ENCODE measurements around the gene VAV3.

The VAV3 gene

DNA sequence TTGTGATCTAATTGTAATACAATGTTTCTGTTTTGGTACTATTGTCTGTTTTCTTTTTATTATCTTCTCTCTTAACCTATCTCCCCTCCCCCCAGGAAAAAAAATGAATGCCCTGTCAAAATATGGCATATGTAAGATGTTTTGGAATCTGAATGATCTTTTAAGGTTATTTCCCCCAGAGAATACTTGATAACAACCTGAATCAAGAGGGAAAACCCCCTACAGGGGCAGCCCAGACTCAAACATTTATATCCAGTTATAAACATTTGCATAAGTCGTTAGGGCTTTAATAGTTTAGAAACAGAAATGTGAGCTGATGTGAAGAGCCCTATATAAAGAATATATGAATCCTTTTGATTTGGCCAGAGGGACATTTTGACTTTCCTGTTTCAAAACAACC lies 169.5 kb downstream of the VAV3 start:
- DNase-seq (ENCODE audit: low read depth in 3 of 3, low spot score in 1 of 3), result no peak

GRCh38 chr1:107794571-107794970 lies 170.4 kb downstream of the VAV3 start:
- no peak for DNase-seq (ENCODE audit: low read depth in 3 of 3, low spot score in 1 of 3)

GRCh38 chr1:107793896-107794453 lies 171.0 kb downstream of the VAV3 start:
- no peak for DNase-seq (ENCODE audit: low read depth in 3 of 3, low spot score in 1 of 3)

DNA sequence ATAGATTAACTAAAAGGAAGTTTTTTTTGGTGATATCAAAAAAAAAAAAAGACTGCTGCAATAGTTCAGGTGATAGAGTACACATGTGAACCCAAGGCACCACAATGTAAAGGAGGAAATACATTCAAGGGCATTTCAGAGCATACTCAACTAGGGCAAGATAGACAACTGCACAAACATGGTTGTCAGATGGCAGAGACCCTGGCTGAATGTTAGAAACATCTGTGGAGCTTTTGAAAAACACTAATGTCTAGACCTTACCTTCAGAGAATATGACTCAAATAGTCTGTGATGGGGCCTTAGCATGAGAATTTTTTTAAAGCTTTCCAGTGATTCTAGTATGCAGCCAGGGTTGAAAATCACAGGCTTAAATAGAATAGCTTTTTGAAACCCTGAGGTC lies 173.6 kb downstream of the VAV3 start:
- DNase-seq (ENCODE audit: low read depth in 3 of 3, low spot score in 1 of 3), result no peak

GRCh38 chr1:107789817-107790524 lies 175.0 kb downstream of the VAV3 start:
- DNase-seq (ENCODE audit: low read depth in 3 of 3, low spot score in 1 of 3), result no peak

GRCh38 chr1:107788206-107789202 lies 176.5 kb downstream of the VAV3 start:
- no peak for DNase-seq (ENCODE audit: low read depth in 3 of 3, low spot score in 1 of 3)

DNA sequence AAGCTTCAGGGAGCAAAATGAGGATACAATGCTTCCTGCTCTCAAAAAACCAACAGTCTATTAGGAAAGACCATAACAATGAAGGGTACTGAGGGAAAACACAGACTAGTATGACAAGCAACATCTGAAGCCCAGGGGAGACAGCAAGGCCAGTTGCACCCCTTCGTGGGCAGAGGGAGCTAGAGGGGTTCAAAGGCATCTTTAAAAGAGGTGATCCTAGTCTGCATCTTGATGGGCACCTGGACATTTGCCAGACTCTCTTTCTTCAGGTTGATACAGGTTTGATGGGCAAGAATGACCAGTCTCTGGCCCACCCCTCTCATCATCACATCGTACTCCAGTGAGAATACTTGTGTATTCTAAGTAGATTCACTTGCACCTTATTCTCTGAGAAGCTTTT lies 177.7 kb downstream of the VAV3 start:
- no peak for DNase-seq (ENCODE audit: low read depth in 3 of 3, low spot score in 1 of 3)

- DNase-seq (ENCODE audit: low read depth in 3 of 3, low spot score in 1 of 3), result no peak
These were observed 178.7 kb downstream of the VAV3 start for GRCh38 chr1:107786203-107786845.

- DNase-seq (ENCODE audit: low read depth in 3 of 3, low spot score in 1 of 3), result no peak
These were observed 179.3 kb downstream of the VAV3 start for GRCh38 chr1:107785496-107786202.

DNA sequence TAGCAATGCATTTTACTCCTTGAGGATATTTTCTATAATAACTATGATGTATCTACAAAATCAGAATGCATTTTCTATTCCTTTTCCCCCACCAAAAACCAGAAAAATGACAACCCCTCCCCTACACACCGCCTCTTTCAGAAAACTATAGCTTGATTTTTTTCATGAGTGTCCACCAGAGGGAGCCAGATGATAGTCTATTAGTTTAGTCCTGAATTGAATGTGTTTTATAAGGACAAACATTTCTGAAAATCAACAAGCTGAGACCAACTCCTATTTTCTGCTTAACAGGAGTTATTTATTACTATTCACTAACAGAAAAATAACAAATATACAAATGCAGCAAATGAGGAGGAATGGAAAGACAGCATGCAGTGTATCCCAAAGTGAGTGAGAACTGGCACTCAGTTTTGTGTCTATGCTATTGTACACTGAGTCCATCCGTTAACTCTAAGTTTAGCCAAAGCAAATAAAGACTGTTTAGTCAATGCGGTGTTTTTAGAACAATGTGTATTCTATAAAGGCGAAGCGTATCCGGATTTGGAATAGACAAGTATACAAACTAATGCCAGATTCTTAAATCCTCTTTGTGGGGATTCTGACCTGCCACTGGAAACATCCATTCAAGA lies 182.6 kb downstream of the VAV3 start:
- DNase-seq (ENCODE audit: low read depth in 3 of 3, low spot score in 1 of 3), result peak in 1 of 3 donors; percentile 13

DNA sequence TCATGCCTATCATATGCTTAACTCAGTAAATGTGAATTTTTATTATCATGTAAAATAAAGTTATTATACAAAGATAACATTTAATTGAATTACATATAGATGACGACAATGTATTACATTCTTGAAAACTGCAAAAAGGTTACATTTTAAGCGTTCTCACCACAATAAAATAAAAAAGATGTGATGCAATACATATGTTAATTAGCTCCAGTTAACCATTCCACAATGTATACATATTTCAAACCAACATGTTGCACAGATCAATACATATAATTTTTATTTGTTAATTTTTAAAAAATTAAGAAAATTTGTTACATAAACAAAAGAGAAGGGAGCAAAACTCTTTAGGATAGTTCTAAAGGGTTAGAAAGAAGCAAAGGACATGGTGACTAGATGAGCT lies 183.7 kb downstream of the VAV3 start:
- DNase-seq (ENCODE audit: low read depth in 3 of 3, low spot score in 1 of 3), result no peak

DNA sequence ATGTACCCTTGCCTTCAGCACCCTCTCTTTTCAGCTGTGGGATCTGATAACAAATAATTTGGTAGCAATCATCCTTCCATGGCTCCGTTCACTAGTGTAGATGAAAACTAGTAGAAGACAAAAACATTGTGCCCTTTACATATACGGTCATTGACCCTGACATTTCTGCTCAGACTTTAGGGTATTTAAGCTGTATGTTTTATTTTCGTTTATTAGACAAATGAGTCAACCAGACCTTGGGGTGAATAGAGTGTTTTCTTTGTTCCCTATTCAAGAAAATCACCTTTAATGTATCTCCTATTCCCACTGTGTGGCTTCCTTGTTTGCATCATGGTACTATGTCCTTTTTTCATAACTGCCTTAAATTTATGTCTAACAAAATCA lies 187.3 kb downstream of the VAV3 start:
- DNase-seq (ENCODE audit: low read depth in 3 of 3, low spot score in 1 of 3), result no peak

GRCh38 chr1:107776900-107777663 lies 187.9 kb downstream of the VAV3 start:
- no peak for DNase-seq (ENCODE audit: low read depth in 3 of 3, low spot score in 1 of 3)

DNA sequence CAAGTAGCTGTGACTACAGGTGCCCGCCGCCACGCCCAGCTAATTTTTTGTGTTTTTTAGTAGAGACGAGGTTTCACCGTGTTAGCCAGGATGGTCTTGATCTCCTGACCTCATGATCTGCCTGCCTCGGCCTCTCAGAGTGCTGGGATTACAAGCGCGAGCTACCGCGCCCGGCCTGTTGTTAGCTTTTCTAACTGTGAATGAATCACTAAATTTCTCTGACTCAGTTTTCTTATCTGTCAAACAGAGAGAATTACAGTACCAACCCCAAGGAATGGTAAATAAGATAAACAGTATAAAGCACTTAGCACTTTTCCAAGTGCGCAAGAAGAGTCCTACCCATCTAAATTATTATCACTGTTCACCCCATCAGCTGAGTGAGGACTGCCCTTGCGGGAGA lies 193.6 kb downstream of the VAV3 start:
- DNase-seq (ENCODE audit: low read depth in 3 of 3, low spot score in 1 of 3), result no peak

- no peak for DNase-seq (ENCODE audit: low read depth in 3 of 3, low spot score in 1 of 3)
These were observed 197.8 kb downstream of the VAV3 start for GRCh38 chr1:107767156-107767582.

DNA sequence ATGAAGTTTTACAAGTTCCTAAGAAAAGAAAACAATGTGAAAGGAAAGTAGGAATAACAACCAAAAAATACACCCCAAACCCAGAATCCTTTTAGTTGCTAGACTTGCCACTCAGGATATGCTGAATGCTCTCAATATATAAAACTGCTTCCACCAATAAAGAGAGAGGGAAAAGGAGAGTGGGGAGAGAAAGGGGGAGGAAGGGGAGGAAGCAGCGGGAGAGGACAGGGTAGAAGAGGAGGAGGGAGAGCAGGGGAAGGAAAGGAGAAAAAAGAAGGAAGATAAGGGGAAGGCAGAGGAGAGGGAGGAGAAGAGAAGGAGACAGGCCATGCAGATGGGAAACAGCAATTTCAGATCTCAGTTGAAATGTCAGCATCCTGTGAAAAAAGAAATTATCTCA lies 198.4 kb downstream of the VAV3 start:
- no peak for DNase-seq (ENCODE audit: low read depth in 3 of 3, low spot score in 1 of 3)

GRCh38 chr1:107762751-107763390 lies 202.1 kb downstream of the VAV3 start:
- DNase-seq (ENCODE audit: low read depth in 3 of 3, low spot score in 1 of 3), result no peak

DNA sequence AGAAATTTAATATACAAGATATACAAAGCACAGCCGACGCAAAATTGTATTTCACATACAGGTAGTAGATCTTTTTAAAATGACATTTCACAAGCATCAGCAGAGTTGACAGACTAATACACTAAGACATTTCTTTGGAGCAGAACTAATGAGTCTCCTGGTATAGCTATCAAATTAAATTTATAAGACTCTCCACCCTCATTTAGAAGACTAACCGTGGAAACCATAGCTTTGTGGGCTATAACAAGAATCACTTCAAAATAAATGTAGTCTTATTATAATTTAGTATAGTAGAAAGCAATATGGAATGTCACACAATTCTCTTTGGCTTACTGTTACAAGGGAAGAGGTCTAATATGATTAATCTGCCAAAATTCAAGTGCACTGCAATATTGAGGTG lies 204.9 kb downstream of the VAV3 start:
- DNase-seq (ENCODE audit: low read depth in 3 of 3, low spot score in 1 of 3), result no peak

GRCh38 chr1:107750364-107750959 lies 214.5 kb downstream of the VAV3 start:
- no peak for DNase-seq (ENCODE audit: low read depth in 3 of 3, low spot score in 1 of 3)
